IMR-90 (cell line): Measurements from ENCODE around the gene MAP4. TPM values are rescaled to one million over a fixed set of nuclear protein-coding genes. Genes with fewer than 3 reads are reported as not detected.

Experiments
- ATAC-seq: fragments of 200-7000 bp; cut with Tn5 transposase; 2 replicates; pipeline ENCODE4 v1.9.1; 2020; ENCODE audit warnings: low read depth, mild to moderate bottlenecking, moderate library complexity
- BruUV-seq: library from RNA; stranded (reverse); fragments of 400-500 nt; replicated peaks from 2 replicates; lab custom pipeline; 2021; lab: Mats Ljungman, UMichigan
- CTCF ChIA-PET: fragments of 300-600 bp; formaldehyde crosslinking; extraction: SDS; loops from one replicate; lab custom pipeline; 2021; ENCODE audit warnings: antibody characterized with exemption; lab: Yijun Ruan, JAX
- POLR2A ChIA-PET: fragments of 300-600 bp; sonication (Branson Sonifier 250); formaldehyde crosslinking; loops from one replicate; lab custom pipeline; 2022; ENCODE audit warnings: antibody characterized with exemption; ENCODE audit not compliant: unreplicated experiment; lab: Charles Lee
- DNase-seq: peaks from one replicate; pipeline ENCODE4 v3.0.0; 2013
- H2AFZ ChIP-seq: replicated peaks from 2 replicates; pipeline ENCODE3; 2013; ENCODE audit warnings: low read length, mild to moderate bottlenecking; ENCODE audit not compliant: poor library complexity
- H2AK5ac ChIP-seq: 2 replicates; pipeline ENCODE4 v1.6.1; 2013; ENCODE audit warnings: low read depth, low read length, inconsistent platforms
- H2AK9ac ChIP-seq: replicated peaks from 2 replicates; pipeline ENCODE3; 2013; ENCODE audit warnings: mild to moderate bottlenecking, low read depth, low read length, moderate library complexity; ENCODE audit not compliant: poor library complexity
- H2BK120ac ChIP-seq: 2 replicates; pipeline ENCODE4 v1.6.1; 2013; ENCODE audit warnings: low read depth, low read length, inconsistent platforms
- H2BK15ac ChIP-seq: 3 replicates; pipeline ENCODE4 v1.6.1; 2013; ENCODE audit warnings: low read depth, low read length, inconsistent platforms
- H2BK20ac ChIP-seq: 2 replicates; pipeline ENCODE4 v1.6.1; 2013; ENCODE audit warnings: low read depth, mild to moderate bottlenecking, inconsistent platforms, low read length, moderate library complexity
- H2BK5ac ChIP-seq: 2 replicates; pipeline ENCODE4 v1.6.1; 2013; ENCODE audit warnings: mild to moderate bottlenecking, low read depth, low read length, inconsistent platforms; ENCODE audit not compliant: poor library complexity, severe bottlenecking
- H3K14ac ChIP-seq: replicated peaks from 2 replicates; pipeline ENCODE4 v1.6.1; 2013; ENCODE audit warnings: low read depth, low read length, inconsistent platforms
- H3K18ac ChIP-seq: 2 replicates; pipeline ENCODE4 v1.6.1; 2013; ENCODE audit warnings: low read depth, low read length, control low read depth
- H3K23ac ChIP-seq: 2 replicates; pipeline ENCODE4 v1.6.1; 2013; ENCODE audit warnings: low read depth, low read length, inconsistent platforms
- H3K27ac ChIP-seq: 2 replicates; pipeline ENCODE4 v1.5.1; 2013; ENCODE audit warnings: mild to moderate bottlenecking, control low read depth, low read length; ENCODE audit not compliant: insufficient read depth
- H3K27me3 ChIP-seq: 2 replicates; pipeline ENCODE4 v1.6.1; 2013; ENCODE audit warnings: low read length; ENCODE audit not compliant: control insufficient read depth, insufficient read depth
- H3K36me3 ChIP-seq: 2 replicates; pipeline ENCODE4 v1.6.1; 2013; ENCODE audit warnings: low read length, mixed read lengths; ENCODE audit not compliant: control insufficient read depth, insufficient read depth
- H3K4ac ChIP-seq: 2 replicates; pipeline ENCODE4 v1.6.1; 2013; ENCODE audit warnings: low read depth, low read length, inconsistent platforms
- H3K4me1 ChIP-seq: 2 replicates; pipeline ENCODE4 v1.6.1; 2013; ENCODE audit warnings: low read length, mixed read lengths; ENCODE audit not compliant: control insufficient read depth, insufficient read depth
- H3K4me2 ChIP-seq: 2 replicates; pipeline ENCODE4 v1.6.1; 2013; ENCODE audit warnings: low read depth, mild to moderate bottlenecking, control low read depth, low read length, moderate library complexity
- H3K4me3 ChIP-seq: 2 replicates; pipeline ENCODE4 v1.5.1; 2013; ENCODE audit warnings: low read depth, mild to moderate bottlenecking, control low read depth, low read length, moderate library complexity; ENCODE audit not compliant: insufficient read depth
- H3K56ac ChIP-seq: 2 replicates; pipeline ENCODE4 v1.6.1; 2013; ENCODE audit warnings: low read length, inconsistent platforms; ENCODE audit not compliant: insufficient read depth; ENCODE audit errors: extremely low read depth
- H3K79me1 ChIP-seq, 2 experiments: 2 replicates each; pipeline ENCODE4 v1.6.1; 2013; ENCODE audit warnings: low read length in 2 of 2, inconsistent platforms in 1 of 2, low read depth in 1 of 2
- H3K9ac ChIP-seq: 2 replicates; pipeline ENCODE4 v1.6.1; 2013; ENCODE audit warnings: low read depth, low read length, control low read depth
- H3K9me1 ChIP-seq: 2 replicates; pipeline ENCODE4 v1.6.1; 2013; ENCODE audit warnings: low read length, inconsistent platforms; ENCODE audit not compliant: insufficient read depth
- H3K9me3 ChIP-seq: 2 replicates; pipeline ENCODE4 v1.6.1; 2013; ENCODE audit warnings: low read length; ENCODE audit not compliant: control insufficient read depth, insufficient read depth
- H4K20me1 ChIP-seq: 2 replicates; pipeline ENCODE4 v1.6.1; 2013; ENCODE audit warnings: low read length, inconsistent platforms; ENCODE audit not compliant: insufficient read depth
- H4K5ac ChIP-seq: 2 replicates; pipeline ENCODE4 v1.6.1; 2013; ENCODE audit warnings: mild to moderate bottlenecking, low read depth, low read length, control low read depth
- H4K8ac ChIP-seq, 2 experiments: 2 replicates each; pipeline ENCODE4 v1.6.1; 2013; ENCODE audit warnings: low read depth in 2 of 2, low read length in 2 of 2, control low read depth in 1 of 2, inconsistent platforms in 1 of 2
- H4K91ac ChIP-seq: 2 replicates; pipeline ENCODE4 v1.6.1; 2013; ENCODE audit warnings: low read depth, low read length, inconsistent platforms; ENCODE audit not compliant: insufficient read depth
- BHLHE40 ChIP-seq: fragments of 150-350 bp; IDR thresholded peaks from 2 replicates; pipeline ENCODE4 v1.6.1; 2016; ENCODE audit warnings: mild to moderate bottlenecking, low read depth, low read length
- CHD1 ChIP-seq: IDR thresholded peaks from 2 replicates; pipeline ENCODE4 v1.6.1; 2012; ENCODE audit warnings: low read depth, low read length, improper control_type of control experiment
- NFE2L2 ChIP-seq: fragments of 150-350 bp; IDR thresholded peaks from 2 replicates; pipeline ENCODE4 v1.6.1; 2016; ENCODE audit warnings: low read depth, mild to moderate bottlenecking, low read length
- POLR2A ChIP-seq: IDR thresholded peaks from 2 replicates; pipeline ENCODE4 v1.6.1; 2012; ENCODE audit warnings: mild to moderate bottlenecking, low read depth, low read length
- RCOR1 ChIP-seq: IDR thresholded peaks from 2 replicates; pipeline ENCODE4 v1.6.1; 2012; ENCODE audit warnings: mild to moderate bottlenecking, low read length, improper control_type of control experiment; ENCODE audit not compliant: insufficient replicate concordance
- RFX5 ChIP-seq: IDR thresholded peaks from 2 replicates; pipeline ENCODE4 v1.8.0; 2012; ENCODE audit warnings: low read depth, mild to moderate bottlenecking, low read length, moderate library complexity
- WGBS, 2 experiments: methylation state at CpG; one replicate each; pipeline versions ENCODE4 v1.1.5 to v1.1.7; 2013; ENCODE audit warnings: missing lambda C conversion rate in 2 of 2; ENCODE audit not compliant: insufficient read length in 1 of 2; ENCODE audit errors: extremely low coverage in 2 of 2; 5-methylcytosine and 5-hydroxymethylcytosine counted together
- dilution Hi-C: fragments of 300-500 bp; cut with HindIII; formaldehyde crosslinking; loops from one replicate; pipeline ENCODE4 v1.14.3; 2018; ENCODE audit warnings: low sequenced_read_pairs; ENCODE audit not compliant: unreplicated experiment
- in situ Hi-C: fragments of 300-500 bp; cut with MboI; formaldehyde crosslinking; loops from 3 replicates; pipeline ENCODE4 v1.14.3; 2019; ENCODE audit warnings: low sequenced_read_pairs, inconsistent platforms, mixed read lengths
- intact Hi-C: fragments of 100-400 bp; cut with micrococcal nuclease; formaldehyde crosslinking; loops from 2 replicates; pipeline ENCODE4 v1.10.0; 2022
- polyA plus RNA-seq, 3 experiments: library from polyadenylated mRNA; depleted of rRNA; stranded (reverse); fragments of >200 nt; gene quantifications; 2 replicates each; pipeline ENCODE4 v1.2.3, GENCODE V29; 2012; ENCODE audit warnings: low replicate concordance in 1 of 3
- total RNA-seq: library from RNA; depleted of rRNA; stranded (reverse); fragments of >200 nt; gene quantifications from 2 replicates; pipeline ENCODE4 v1.2.3, GENCODE V29; 2012
- TF ChIP-seq, protein P1 (sequence below): fragments of 150-350 bp; IDR thresholded peaks from 2 replicates; pipeline ENCODE4 v1.6.1; 2017; ENCODE audit warnings: mild to moderate bottlenecking, antibody characterized with exemption, low read length, low read depth

MAP4 gene
- total and polyA plus RNA-seq, 2 of the 4 experiments (the other 2 are of a cell fraction): 87.8 to 216 TPM

GRCh38 chr3:47910233-47910632 is 106.0 kb downstream of the MAP4 start:
- WGBS, 2 experiments: no CpG with 5 or more reads among the region's 1 CpG
- H3K4me2 ChIP-seq: no peak overlapping the region
- dilution Hi-C loops (no loop called here), in situ Hi-C loops (no loop called here), intact Hi-C loops (no loop called here)
- no peak overlapping the region for H4K91ac ChIP-seq
- H2BK15ac ChIP-seq: no peak overlapping the region
- H3K23ac ChIP-seq: no peak overlapping the region
- H3K9me1 ChIP-seq: peaks cover 17% of the 10 kb centered on the region
- no peak overlapping the region for H3K27ac ChIP-seq
- no peaks in the 10 kb centered on the region for H3K27me3 ChIP-seq
- peaks cover 12% of the 10 kb centered on the region for H3K4me1 ChIP-seq
- no peaks in the 10 kb centered on the region for H3K9me3 ChIP-seq
- no peak overlapping the region for H3K4me3 ChIP-seq
- peaks cover 21% of the 10 kb centered on the region; the same call in 1 of the 2 replicates for H4K20me1 ChIP-seq
- peaks cover 18% of the 10 kb centered on the region for H3K36me3 ChIP-seq
- POLR2A ChIA-PET: no interaction called here
- H3K56ac ChIP-seq: no peak overlapping the region
- CTCF ChIA-PET: no interaction called here
- H2AK9ac ChIP-seq: no peak overlapping the region
- DNase-seq (no peak), ATAC-seq (no peak)
- no peak overlapping the region for H2BK120ac ChIP-seq
- H2AFZ ChIP-seq: no peak overlapping the region
- H2BK20ac ChIP-seq: no peak overlapping the region
- peaks cover 27 to 58% of the 10 kb centered on the region in 2 experiments for H3K79me1 ChIP-seq
- H4K8ac ChIP-seq: no peak overlapping the region
- H3K9ac ChIP-seq: no peak overlapping the region
- no peak overlapping the region for H2AK5ac ChIP-seq
- no TSS peak for BruUV-seq
- no peak overlapping the region for H3K18ac ChIP-seq
- no peak overlapping the region for H4K5ac ChIP-seq
- H3K14ac ChIP-seq: no peak overlapping the region
- TF ChIP-seq RCOR1 (no peak), POLR2A (no peak), RFX5 (no peak), NFE2L2 (no peak), BHLHE40 (no peak), CHD1 (no peak)
- TF ChIP-seq, protein P1, sequence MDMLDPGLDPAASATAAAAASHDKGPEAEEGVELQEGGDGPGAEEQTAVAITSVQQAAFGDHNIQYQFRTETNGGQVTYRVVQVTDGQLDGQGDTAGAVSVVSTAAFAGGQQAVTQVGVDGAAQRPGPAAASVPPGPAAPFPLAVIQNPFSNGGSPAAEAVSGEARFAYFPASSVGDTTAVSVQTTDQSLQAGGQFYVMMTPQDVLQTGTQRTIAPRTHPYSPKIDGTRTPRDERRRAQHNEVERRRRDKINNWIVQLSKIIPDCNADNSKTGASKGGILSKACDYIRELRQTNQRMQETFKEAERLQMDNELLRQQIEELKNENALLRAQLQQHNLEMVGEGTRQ: no peak
- H2BK5ac ChIP-seq: no peak overlapping the region
- no peak overlapping the region for H3K4ac ChIP-seq
